Measurements from ENCODE around the gene MYL12A.

Gene MYL12A

GRCh38 chr18:3221496-3221895 lies 26.1 kb upstream of the MYL12A start:
- TF ChIP-seq CTCF (IDR thresholded peaks at IDR 0.05): no peak

- no peak for TF ChIP-seq CTCF (IDR thresholded peaks at IDR 0.05)
Observed at GRCh38 chr18:3223356-3223755, 24.2 kb upstream of the MYL12A start.

GRCh38 chr18:3224223-3224622 lies 23.4 kb upstream of the MYL12A start:
- no peak for TF ChIP-seq CTCF (IDR thresholded peaks at IDR 0.05)

GRCh38 chr18:3225588-3225987 lies 22.0 kb upstream of the MYL12A start:
- TF ChIP-seq CTCF (IDR thresholded peaks at IDR 0.05): no peak

- TF ChIP-seq CTCF (IDR thresholded peaks at IDR 0.05): no peak
Observed at GRCh38 chr18:3226048-3226447, 21.6 kb upstream of the MYL12A start.

GRCh38 chr18:3230401-3231334 lies 16.9 kb upstream of the MYL12A start:
- no peak for TF ChIP-seq CTCF (IDR thresholded peaks at IDR 0.05)

GRCh38 chr18:3233004-3233403 lies 14.6 kb upstream of the MYL12A start:
- TF ChIP-seq CTCF (IDR thresholded peaks at IDR 0.05): no peak

Measured in LNCAP (cell line).